Dendritic cell treated with granulocyte-macrophage colony-stimulating factor and Interleukin-4, amounts not matched to agents 40 ng/mL and 50 ng/mL, for 4 days (primary cell): ENCODE results near the gene PANX3.

Experiments
- H3K27ac Mint-ChIP-seq: one replicate; pipeline ENCODE4 v1.8.0; 2022; ENCODE audit warnings: mild to moderate bottlenecking, mixed read lengths
- H3K27me3 Mint-ChIP-seq: one replicate; pipeline ENCODE4 v1.8.0; 2022; ENCODE audit warnings: mild to moderate bottlenecking, mixed read lengths
- H3K36me3 Mint-ChIP-seq: one replicate; pipeline ENCODE4 v1.8.0; 2022; ENCODE audit warnings: low read depth, mixed read lengths
- H3K4me1 Mint-ChIP-seq: one replicate; pipeline ENCODE4 v1.8.0; 2022; ENCODE audit warnings: low read depth, mixed read lengths
- H3K4me3 Mint-ChIP-seq: one replicate; pipeline ENCODE4 v1.8.0; 2022; ENCODE audit warnings: mild to moderate bottlenecking, moderate library complexity, mixed read lengths
- H3K9me3 Mint-ChIP-seq: one replicate; pipeline ENCODE4 v1.8.0; 2022; ENCODE audit warnings: mixed read lengths
- intact Hi-C: fragments of 100-400 bp; cut with micrococcal nuclease; formaldehyde crosslinking; loops from one replicate; pipeline ENCODE4 v1.15.0; 2022

Gene PANX3

DNA sequence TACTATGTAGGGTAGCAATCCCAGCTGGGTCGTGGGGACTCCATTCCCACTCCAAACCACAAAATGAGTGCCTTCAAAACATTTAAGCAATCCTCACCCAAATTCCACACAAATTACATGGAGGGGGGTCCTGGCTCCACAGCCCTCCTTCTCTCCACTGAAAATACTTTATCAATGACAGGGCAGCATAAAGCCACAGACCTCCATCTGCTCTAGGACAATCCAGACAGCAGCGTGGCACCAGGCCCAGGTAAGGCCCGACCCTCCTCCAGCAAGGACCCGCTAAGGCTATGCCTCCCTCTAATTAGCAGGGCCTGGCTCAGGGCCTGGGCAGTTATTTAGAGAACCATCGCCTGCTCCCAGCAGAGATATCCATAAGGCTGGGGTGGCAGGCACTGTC, at the start of gene PANX3:
TSS of gene PANX3 (plus strand) at position 365 of the 400 bp plus-strand sequence. CDS start 129 bp downstream, outside the sequence.
- H3K27ac Mint-ChIP-seq = no peak within 1 kb of the TSS
- peaks cover under 1% of the 10 kb centered on the region for H3K4me1 Mint-ChIP-seq
- no peak within 1 kb of the TSS for H3K4me3 Mint-ChIP-seq

DNA sequence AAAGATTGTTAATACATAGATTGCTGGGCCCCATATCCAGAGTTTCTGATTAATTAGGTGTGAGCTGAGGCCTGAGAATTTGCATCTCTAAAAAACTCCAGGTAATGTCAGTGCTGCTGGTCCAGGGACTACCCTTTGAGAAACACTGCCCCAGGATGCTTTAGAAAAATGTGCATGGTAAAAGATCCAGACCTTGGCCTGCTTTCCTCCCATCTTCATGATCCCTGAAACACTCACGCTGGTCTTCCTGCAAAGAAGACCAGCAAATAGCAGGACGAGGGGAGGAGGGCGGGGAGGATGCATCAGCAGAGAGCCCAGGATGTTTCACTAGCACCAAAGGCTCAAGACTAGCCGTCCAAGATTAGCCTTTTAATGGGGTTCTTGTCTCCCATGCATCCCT, 41.5 kb upstream of the PANX3 start, which contains the start of gene OR8A1:
TSS of gene OR8A1 (plus strand) at position 301 of the 400 bp plus-strand sequence. CDS start 123 bp downstream, outside the sequence.
- no peaks in the 10 kb centered on the region for H3K9me3 Mint-ChIP-seq
- peaks cover 2% of the 10 kb centered on the region for H3K27me3 Mint-ChIP-seq
- no peak within 1 kb of the TSS for H3K4me3 Mint-ChIP-seq
- H3K4me1 Mint-ChIP-seq = no peaks in the 10 kb centered on the region
- no peaks in the 10 kb centered on the region for H3K36me3 Mint-ChIP-seq
- intact Hi-C loops = no loop called here
- H3K27ac Mint-ChIP-seq = no peak within 1 kb of the TSS

More for the DNA sequence above, at the start of gene PANX3:
- intact Hi-C loops = no loop called here
- H3K27me3 Mint-ChIP-seq = peaks cover 14% of the 10 kb centered on the region
- H3K9me3 Mint-ChIP-seq = no peaks in the 10 kb centered on the region
- no peaks in the 10 kb centered on the region for H3K36me3 Mint-ChIP-seq

DNA sequence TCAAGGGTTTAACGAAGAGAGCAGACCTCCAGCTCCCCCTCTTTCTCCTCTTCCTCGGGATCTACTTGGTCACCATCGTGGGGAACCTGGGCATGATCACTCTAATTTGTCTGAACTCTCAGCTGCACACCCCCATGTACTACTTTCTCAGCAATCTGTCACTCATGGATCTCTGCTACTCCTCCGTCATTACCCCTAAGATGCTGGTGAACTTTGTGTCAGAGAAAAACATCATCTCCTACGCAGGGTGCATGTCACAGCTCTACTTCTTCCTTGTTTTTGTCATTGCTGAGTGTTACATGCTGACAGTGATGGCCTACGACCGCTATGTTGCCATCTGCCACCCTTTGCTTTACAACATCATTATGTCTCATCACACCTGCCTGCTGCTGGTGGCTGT, 41.1 kb upstream of the PANX3 start:
- Mint-ChIP-seq H3K27ac (no peak overlapping the region), H3K4me3 (no peak overlapping the region), H3K27me3 (peaks cover 2% of the 10 kb centered on the region), H3K36me3 (no peaks in the 10 kb centered on the region), H3K4me1 (no peaks in the 10 kb centered on the region), H3K9me3 (no peaks in the 10 kb centered on the region)
- intact Hi-C loops = no loop called here

DNA sequence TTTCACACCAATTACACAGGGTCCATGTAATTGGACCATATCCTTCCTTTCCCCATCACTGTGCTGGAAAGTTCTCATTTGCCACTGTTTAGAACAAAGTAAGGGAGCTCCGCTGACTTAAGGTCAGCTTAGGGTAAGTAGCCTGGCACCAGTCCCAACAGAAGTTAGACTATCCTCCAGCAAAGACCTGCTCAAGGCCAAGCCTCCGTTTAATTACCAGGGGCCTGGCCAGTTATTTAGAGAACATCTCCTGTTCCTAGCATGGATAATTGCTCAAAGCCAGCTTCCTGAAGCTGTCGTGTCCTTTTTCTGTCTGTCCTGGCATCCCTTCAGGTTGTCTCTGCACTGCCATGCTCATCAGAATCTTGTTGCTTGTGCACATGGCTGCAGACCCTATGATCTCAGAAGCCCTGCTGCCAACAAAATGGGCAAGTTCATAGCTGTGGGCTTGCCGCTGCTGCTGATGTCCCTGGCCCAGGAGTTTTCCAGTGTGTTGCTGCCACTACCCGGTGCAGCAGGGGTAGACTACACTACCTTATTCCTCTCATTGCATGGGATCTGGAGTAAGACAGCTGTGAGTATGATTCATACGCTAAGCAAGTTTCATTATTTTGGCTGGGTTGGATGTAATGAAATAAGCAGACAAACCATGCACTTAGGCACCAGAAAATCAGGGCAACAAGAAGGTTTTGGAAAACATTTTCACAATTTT, 33.4 kb upstream of the PANX3 start:
- peaks cover under 1% of the 10 kb centered on the region for H3K27me3 Mint-ChIP-seq
- no peaks in the 10 kb centered on the region for H3K9me3 Mint-ChIP-seq
- no peaks in the 10 kb centered on the region for H3K4me1 Mint-ChIP-seq
- intact Hi-C loops = no loop called here
- H3K4me3 Mint-ChIP-seq = no peak overlapping the region
- H3K36me3 Mint-ChIP-seq = no peaks in the 10 kb centered on the region
- H3K27ac Mint-ChIP-seq = no peak overlapping the region

DNA sequence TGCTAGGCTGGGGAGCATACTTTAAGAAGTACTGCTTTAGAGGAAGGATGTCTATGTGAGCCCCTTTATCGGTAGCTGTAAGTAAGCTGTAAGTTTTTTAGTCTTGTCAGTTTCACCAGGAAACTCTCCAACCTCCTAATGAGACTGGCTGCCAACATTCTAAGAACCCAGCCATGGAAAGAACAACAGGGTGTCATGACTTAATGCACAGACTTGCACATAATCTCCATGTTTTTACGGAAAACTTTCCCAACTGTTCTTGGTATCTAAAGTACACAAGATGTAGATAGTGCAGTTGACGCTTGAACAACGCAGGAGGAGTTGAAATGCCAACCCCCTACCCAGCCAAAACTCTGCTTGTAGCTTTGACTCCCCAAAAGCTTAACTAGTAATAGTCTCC, 32.5 kb upstream of the PANX3 start:
- no peaks in the 10 kb centered on the region for H3K9me3 Mint-ChIP-seq
- H3K4me3 Mint-ChIP-seq = no peak overlapping the region

DNA sequence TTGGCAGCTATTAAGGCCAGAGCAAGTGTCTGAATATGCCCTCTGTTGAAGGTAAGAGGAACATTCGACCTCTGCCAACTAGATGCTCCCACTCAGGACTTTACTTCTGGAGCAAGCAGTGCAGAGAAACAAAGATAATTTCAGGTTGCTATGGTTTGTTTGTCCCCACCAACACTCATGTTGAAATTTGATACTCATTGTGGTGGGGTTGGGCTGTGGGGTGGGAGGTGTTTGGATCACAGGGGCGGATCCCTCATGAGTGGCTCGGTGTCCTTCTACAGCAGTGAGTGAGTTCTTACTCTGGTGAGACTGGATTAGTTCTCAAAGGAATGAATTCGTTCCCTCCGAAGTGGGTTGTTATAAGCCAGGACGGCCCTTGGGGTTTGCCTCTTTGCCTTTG, 29.4 kb upstream of the PANX3 start:
- peaks cover 2% of the 10 kb centered on the region for H3K27me3 Mint-ChIP-seq
- no peaks in the 10 kb centered on the region for H3K9me3 Mint-ChIP-seq
- H3K4me1 Mint-ChIP-seq = no peaks in the 10 kb centered on the region
- H3K27ac Mint-ChIP-seq = no peak overlapping the region
- H3K36me3 Mint-ChIP-seq = no peaks in the 10 kb centered on the region
- H3K4me3 Mint-ChIP-seq = no peak overlapping the region
- intact Hi-C loops = no loop called here

More for the DNA sequence above, 32.5 kb upstream of the PANX3 start:
- Mint-ChIP-seq H3K4me1 (no peaks in the 10 kb centered on the region), H3K27ac (no peak overlapping the region), H3K27me3 (no peaks in the 10 kb centered on the region), H3K36me3 (no peaks in the 10 kb centered on the region)
- intact Hi-C loops = no loop called here

- intact Hi-C loops = no loop called here
- peaks cover 7% of the 10 kb centered on the region for H3K27me3 Mint-ChIP-seq
- H3K4me3 Mint-ChIP-seq = no peak overlapping the region
- H3K36me3 Mint-ChIP-seq = no peaks in the 10 kb centered on the region
- H3K4me1 Mint-ChIP-seq = no peaks in the 10 kb centered on the region
- no peak overlapping the region for H3K27ac Mint-ChIP-seq
- H3K9me3 Mint-ChIP-seq = no peaks in the 10 kb centered on the region
Measured at GRCh38 chr11:124582565-124582964, 28.7 kb upstream of the PANX3 start.

GRCh38 chr11:124583781-124584180, 27.4 kb upstream of the PANX3 start:
- no peaks in the 10 kb centered on the region for H3K4me1 Mint-ChIP-seq
- no peak overlapping the region for H3K4me3 Mint-ChIP-seq
- H3K36me3 Mint-ChIP-seq = no peaks in the 10 kb centered on the region
- H3K9me3 Mint-ChIP-seq = no peaks in the 10 kb centered on the region
- peaks cover 7% of the 10 kb centered on the region for H3K27me3 Mint-ChIP-seq
- intact Hi-C loops = no loop called here
- H3K27ac Mint-ChIP-seq = no peak overlapping the region

DNA sequence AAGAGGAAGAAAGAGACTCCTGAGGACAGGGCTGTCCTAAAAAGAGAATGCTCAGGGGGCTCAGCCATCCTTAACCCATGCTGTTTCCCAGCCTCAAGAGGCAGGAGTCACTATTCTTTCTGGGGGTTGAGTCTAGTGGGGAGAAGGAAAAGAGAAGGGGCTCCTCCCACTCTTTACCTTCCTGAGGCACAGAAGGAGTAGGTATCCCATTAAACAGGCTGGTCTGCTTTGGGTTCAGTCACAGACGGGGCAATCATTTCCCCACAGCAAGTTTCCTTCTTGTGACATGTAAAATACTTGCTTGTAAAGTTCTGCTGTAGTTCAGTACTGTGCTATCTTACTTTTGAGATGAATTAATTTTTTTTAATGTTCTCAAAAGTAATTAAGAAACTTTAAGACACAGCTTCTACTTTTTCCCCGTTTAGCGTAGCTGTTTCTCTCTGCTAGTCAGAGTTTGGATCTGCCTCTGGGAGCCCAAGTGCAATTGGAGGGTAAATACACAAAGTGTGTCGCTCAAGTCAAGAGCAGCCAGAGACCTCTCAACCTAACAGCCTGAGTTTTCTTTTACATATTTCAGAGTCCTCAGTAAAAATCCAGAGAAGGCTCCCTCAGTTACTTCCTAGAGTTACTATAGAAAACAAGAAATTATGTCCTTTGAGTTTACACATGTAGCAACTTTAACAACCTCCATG, 26.4 kb upstream of the PANX3 start:
- no peak overlapping the region for H3K4me3 Mint-ChIP-seq
- no peak overlapping the region for H3K27ac Mint-ChIP-seq
- no peaks in the 10 kb centered on the region for H3K9me3 Mint-ChIP-seq
- H3K27me3 Mint-ChIP-seq = peaks cover 9% of the 10 kb centered on the region
- H3K4me1 Mint-ChIP-seq = no peaks in the 10 kb centered on the region
- no peaks in the 10 kb centered on the region for H3K36me3 Mint-ChIP-seq
- intact Hi-C loops = no loop called here

GRCh38 chr11:124586238-124586860, 24.9 kb upstream of the PANX3 start:
- no peaks in the 10 kb centered on the region for H3K4me1 Mint-ChIP-seq
- H3K27ac Mint-ChIP-seq = no peak overlapping the region
- no peak overlapping the region for H3K4me3 Mint-ChIP-seq
- H3K27me3 Mint-ChIP-seq = peaks cover 13% of the 10 kb centered on the region
- intact Hi-C loops = loop anchor here (1.0 kb wide), 3 partner anchors 171 to 515 kb away; no protein-coding TSS in a partner anchor
- no peaks in the 10 kb centered on the region for H3K9me3 Mint-ChIP-seq
- H3K36me3 Mint-ChIP-seq = no peaks in the 10 kb centered on the region

DNA sequence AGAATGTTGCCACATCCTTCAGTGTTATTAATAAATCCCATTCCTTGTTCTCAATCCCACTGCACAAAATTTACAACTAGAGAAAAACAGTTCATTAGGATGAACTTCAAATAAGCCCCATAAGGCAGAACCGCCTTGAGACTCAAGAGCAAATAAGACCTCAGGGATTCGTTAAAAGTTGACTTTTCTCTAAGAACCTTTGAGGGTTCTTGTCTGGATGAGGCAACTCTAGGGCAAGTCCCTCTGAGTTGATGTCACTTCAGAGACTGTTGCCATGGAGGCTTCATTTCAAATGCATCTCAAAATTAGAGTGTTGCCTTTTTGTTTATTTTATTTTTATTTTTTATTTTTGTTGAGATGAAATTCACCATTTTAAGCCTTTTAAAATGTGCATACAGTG, 19.8 kb upstream of the PANX3 start:
- Mint-ChIP-seq H3K9me3 (no peaks in the 10 kb centered on the region), H3K4me3 (no peak overlapping the region), H3K4me1 (no peaks in the 10 kb centered on the region), H3K27ac (no peak overlapping the region), H3K36me3 (no peaks in the 10 kb centered on the region), H3K27me3 (peaks cover 16% of the 10 kb centered on the region)
- intact Hi-C loops = no loop called here

DNA sequence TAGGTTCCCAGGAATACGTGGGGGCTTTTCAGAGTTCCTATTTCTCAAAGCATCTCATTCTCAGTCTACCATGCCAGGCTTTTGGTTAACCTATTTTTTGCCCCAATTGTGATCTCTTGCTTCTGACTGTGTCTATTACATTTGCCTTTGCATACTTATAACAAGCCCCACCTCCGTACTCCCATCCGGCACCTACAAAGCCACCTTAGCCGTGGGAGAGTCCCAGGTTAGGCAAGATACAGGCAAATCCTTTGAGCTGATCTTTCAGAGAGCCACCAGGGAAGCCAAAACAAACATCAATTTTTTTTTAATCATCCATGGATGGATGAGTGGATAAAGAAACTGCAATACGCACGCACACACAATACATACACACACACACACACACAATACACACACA, 18.6 kb upstream of the PANX3 start:
- no peaks in the 10 kb centered on the region for H3K9me3 Mint-ChIP-seq
- H3K4me1 Mint-ChIP-seq = no peaks in the 10 kb centered on the region
- intact Hi-C loops = no loop called here
- H3K4me3 Mint-ChIP-seq = no peak overlapping the region
- peaks cover 15% of the 10 kb centered on the region for H3K27me3 Mint-ChIP-seq
- H3K36me3 Mint-ChIP-seq = no peaks in the 10 kb centered on the region
- no peak overlapping the region for H3K27ac Mint-ChIP-seq

DNA sequence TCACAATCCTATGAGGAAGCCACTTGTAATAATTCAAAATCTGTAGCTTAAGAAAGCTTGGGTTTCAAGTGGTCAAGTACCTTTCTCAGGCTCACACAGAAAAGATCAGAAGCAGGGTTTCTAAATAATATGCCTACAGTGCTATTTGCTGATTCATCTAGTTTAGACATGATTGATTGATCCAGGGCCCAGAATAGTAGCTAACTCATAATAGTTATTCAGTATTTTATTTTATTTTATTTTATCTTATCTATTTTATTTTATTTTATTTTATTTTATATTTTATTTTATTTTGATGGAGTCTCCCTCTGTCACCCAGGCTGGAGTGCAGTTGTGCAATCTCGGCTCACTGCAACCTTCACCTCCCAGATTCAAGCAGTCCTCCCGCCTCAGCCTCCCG, 15.9 kb upstream of the PANX3 start:
- no peaks in the 10 kb centered on the region for H3K4me1 Mint-ChIP-seq
- intact Hi-C loops = no loop called here
- no peaks in the 10 kb centered on the region for H3K36me3 Mint-ChIP-seq
- H3K9me3 Mint-ChIP-seq = no peaks in the 10 kb centered on the region
- H3K4me3 Mint-ChIP-seq = no peak overlapping the region
- H3K27me3 Mint-ChIP-seq = peaks cover 14% of the 10 kb centered on the region
- H3K27ac Mint-ChIP-seq = no peak overlapping the region

GRCh38 chr11:124597626-124598025, 13.6 kb upstream of the PANX3 start:
- H3K27me3 Mint-ChIP-seq = peaks cover 14% of the 10 kb centered on the region
- H3K9me3 Mint-ChIP-seq = no peaks in the 10 kb centered on the region
- no peak overlapping the region for H3K4me3 Mint-ChIP-seq
- no peaks in the 10 kb centered on the region for H3K4me1 Mint-ChIP-seq
- no peaks in the 10 kb centered on the region for H3K36me3 Mint-ChIP-seq
- no peak overlapping the region for H3K27ac Mint-ChIP-seq
- intact Hi-C loops = no loop called here
